Activated T-helper 2 cell treated with anti-CD3 and anti-CD28 coated beads, Interferon-gamma antibody, Interleukin-2, Interleukin-4, amounts not matched to agents 10 μg/mL and 5 μg/mL and 100 μg/mL, durations not matched to agents 14 hours and 24 hours and 36 hours (primary cell): ENCODE results near the gene LPP. TPM values are rescaled to one million over a fixed set of nuclear protein-coding genes. Genes with fewer than 3 reads are reported as not detected.

Source experiments
- DNase-seq: peaks from one replicate; pipeline ENCODE4 v3.0.0; 2021; ENCODE audit warnings: low spot score
- H3K27ac Mint-ChIP-seq: one replicate; pipeline ENCODE4 v1.8.0; 2021; ENCODE audit warnings: mixed read lengths
- H3K27me3 Mint-ChIP-seq: one replicate; pipeline ENCODE4 v1.8.0; 2021; ENCODE audit warnings: low read depth, mixed read lengths
- H3K36me3 Mint-ChIP-seq: one replicate; pipeline ENCODE4 v1.8.0; 2021; ENCODE audit warnings: low read depth, mixed read lengths
- H3K4me1 Mint-ChIP-seq: one replicate; pipeline ENCODE4 v1.8.0; 2021; ENCODE audit warnings: low read depth, mixed read lengths
- H3K4me3 Mint-ChIP-seq: one replicate; pipeline ENCODE4 v1.8.0; 2021; ENCODE audit warnings: low read depth, mild to moderate bottlenecking, moderate library complexity, mixed read lengths
- H3K9me3 Mint-ChIP-seq: one replicate; pipeline ENCODE4 v1.8.0; 2021; ENCODE audit warnings: mixed read lengths
- intact Hi-C: fragments of 100-400 bp; cut with micrococcal nuclease; formaldehyde crosslinking; loops from one replicate; pipeline ENCODE4 v1.15.1; 2023
- total RNA-seq: library from RNA; stranded (reverse); gene quantifications from 2 replicates; pipeline ENCODE4 v1.2.3, GENCODE V29; 2022

LPP gene
- total RNA-seq, 1 donor from 2014 or later = 54.5 TPM

- H3K9me3 Mint-ChIP-seq = no peaks in the 10 kb centered on the region
- H3K27ac Mint-ChIP-seq = no peak overlapping the region
- intact Hi-C loops = loop anchor here (10.0 kb wide), 3 partner anchors 318 to 982 kb away; partner anchors contain the start of gene BCL6
- peaks cover 42% of the 10 kb centered on the region for H3K4me1 Mint-ChIP-seq
- peaks cover 5% of the 10 kb centered on the region for H3K36me3 Mint-ChIP-seq
- no peak overlapping the region for H3K4me3 Mint-ChIP-seq
- DNase-seq = no peak
- peaks cover 3% of the 10 kb centered on the region for H3K27me3 Mint-ChIP-seq
Measured at GRCh38 chr3:188727052-188727451, 573.1 kb downstream of the LPP start.

DNA sequence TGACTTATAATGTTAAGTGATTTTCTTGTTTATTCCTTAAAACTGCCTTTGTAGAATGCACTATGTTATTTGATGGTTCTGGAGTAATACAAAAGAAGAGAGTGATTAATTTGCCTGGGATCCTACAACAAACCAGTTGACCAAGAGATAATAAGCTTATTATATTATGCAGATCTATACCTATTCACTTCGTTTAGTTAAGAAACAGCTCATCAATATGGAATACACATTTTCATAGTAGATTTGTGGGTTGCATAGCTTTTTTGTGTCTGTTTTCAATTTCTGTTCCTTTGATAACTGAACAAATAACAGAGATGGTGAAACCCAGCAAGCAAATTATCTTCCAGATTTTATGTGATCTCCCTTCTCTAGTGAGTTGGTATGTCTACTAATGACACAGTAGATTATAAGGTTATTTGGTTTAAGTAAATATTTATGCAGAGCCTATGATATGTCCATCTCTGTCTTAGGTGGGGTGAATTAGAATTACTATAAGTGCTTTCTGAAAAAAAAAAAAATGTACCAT, 574.5 kb downstream of the LPP start:
- H3K9me3 Mint-ChIP-seq = no peaks in the 10 kb centered on the region
- no peak overlapping the region for H3K4me3 Mint-ChIP-seq
- DNase-seq = no peak
- no peak overlapping the region for H3K27ac Mint-ChIP-seq
- H3K4me1 Mint-ChIP-seq = peaks cover 28% of the 10 kb centered on the region
- peaks cover 5% of the 10 kb centered on the region for H3K36me3 Mint-ChIP-seq
- intact Hi-C loops = loop anchor here (10.0 kb wide), 3 partner anchors 316 to 984 kb away; partner anchors contain the start of gene BCL6
- H3K27me3 Mint-ChIP-seq = peaks cover 3% of the 10 kb centered on the region

GRCh38 chr3:188729422-188729821, 575.5 kb downstream of the LPP start:
- peaks cover 5% of the 10 kb centered on the region for H3K36me3 Mint-ChIP-seq
- peaks cover 27% of the 10 kb centered on the region for H3K4me1 Mint-ChIP-seq
- intact Hi-C loops = loop anchor here (10.0 kb wide), 3 partner anchors 315 to 985 kb away; partner anchors contain the start of gene BCL6
- H3K27me3 Mint-ChIP-seq = peaks cover 3% of the 10 kb centered on the region
- no peak overlapping the region for H3K4me3 Mint-ChIP-seq
- DNase-seq = no peak
- H3K27ac Mint-ChIP-seq = no peak overlapping the region
- no peaks in the 10 kb centered on the region for H3K9me3 Mint-ChIP-seq

- Mint-ChIP-seq H3K9me3 (no peaks in the 10 kb centered on the region), H3K27me3 (peaks cover 6% of the 10 kb centered on the region), H3K27ac (no peak overlapping the region), H3K4me3 (no peak overlapping the region), H3K36me3 (no peaks in the 10 kb centered on the region), H3K4me1 (peaks cover 3% of the 10 kb centered on the region)
- no peak for DNase-seq
- intact Hi-C loops = no loop called here
Measured at GRCh38 chr3:188734395-188734794, 580.4 kb downstream of the LPP start.

DNA sequence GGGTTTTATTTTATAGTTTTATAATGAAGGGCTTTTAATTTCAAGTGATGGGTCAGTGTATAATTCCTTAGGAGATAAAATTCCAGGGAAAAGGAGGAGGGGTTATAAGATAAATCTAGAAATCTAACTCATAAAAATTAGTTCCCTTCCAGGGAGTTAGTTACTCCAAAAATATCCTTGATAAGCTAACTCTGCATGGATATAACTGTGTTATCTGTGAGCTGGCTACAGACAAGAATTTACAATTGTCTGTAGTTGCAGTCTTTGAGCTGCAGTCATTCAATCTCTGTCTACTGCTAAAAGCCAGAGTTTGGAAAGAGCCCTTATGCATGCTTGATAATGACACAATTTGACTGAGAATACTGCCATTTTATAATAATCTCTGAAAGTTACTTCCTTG, 585.6 kb downstream of the LPP start:
- Mint-ChIP-seq H3K27me3 (peaks cover 11% of the 10 kb centered on the region), H3K36me3 (no peaks in the 10 kb centered on the region), H3K27ac (no peak overlapping the region), H3K4me3 (no peak overlapping the region), H3K4me1 (no peaks in the 10 kb centered on the region), H3K9me3 (no peaks in the 10 kb centered on the region)
- intact Hi-C loops = no loop called here
- no peak for DNase-seq

DNA sequence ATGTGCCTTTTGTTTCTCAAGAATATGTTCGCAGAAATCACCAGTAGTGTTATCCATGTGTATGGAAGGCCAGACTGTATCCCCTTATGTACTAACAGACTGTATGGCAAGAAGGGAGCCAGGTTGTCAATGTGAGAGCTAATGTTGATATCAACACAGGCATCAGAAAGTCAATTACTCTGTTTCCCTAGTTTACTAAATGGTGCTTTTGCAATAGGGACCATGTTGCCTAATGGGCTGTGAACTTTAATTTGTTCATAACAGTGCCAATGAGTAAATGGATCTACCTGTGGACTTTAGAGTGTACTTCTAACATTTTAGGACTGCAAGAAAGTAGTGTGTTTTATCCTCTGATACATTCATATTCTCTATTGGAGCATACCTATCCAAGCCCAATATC, 586.1 kb downstream of the LPP start:
- intact Hi-C loops = no loop called here

GRCh38 chr3:188742755-188743550, 589.0 kb downstream of the LPP start:
- H3K4me3 Mint-ChIP-seq = no peak overlapping the region
- DNase-seq = no peak
- H3K27ac Mint-ChIP-seq = no peak overlapping the region
- peaks cover 14% of the 10 kb centered on the region for H3K27me3 Mint-ChIP-seq
- H3K4me1 Mint-ChIP-seq = no peaks in the 10 kb centered on the region
- H3K9me3 Mint-ChIP-seq = no peaks in the 10 kb centered on the region
- no peaks in the 10 kb centered on the region for H3K36me3 Mint-ChIP-seq
- intact Hi-C loops = no loop called here

More for the DNA sequence above, 586.1 kb downstream of the LPP start:
- peaks cover 16% of the 10 kb centered on the region for H3K27me3 Mint-ChIP-seq
- no peaks in the 10 kb centered on the region for H3K9me3 Mint-ChIP-seq
- no peak overlapping the region for H3K27ac Mint-ChIP-seq
- H3K36me3 Mint-ChIP-seq = no peaks in the 10 kb centered on the region
- DNase-seq = no peak
- H3K4me3 Mint-ChIP-seq = no peak overlapping the region
- no peaks in the 10 kb centered on the region for H3K4me1 Mint-ChIP-seq

DNA sequence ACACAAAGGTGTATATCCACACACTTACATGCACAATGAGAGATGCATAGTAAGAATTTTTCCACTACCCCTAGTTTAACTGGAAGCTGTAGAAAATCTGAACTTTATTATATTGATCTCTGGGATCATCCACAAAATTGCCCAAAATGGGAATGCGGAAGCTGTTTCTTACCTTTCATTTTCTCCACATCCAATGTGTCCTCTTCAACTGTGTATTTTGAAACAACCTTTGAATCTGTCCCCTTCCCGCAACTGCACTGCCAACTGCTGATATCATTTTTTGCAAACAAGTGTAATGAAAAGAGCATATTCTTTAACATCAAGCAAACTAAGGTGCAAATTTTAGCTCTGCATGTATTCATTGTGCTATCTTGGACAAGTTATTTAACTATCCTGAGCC, 590.2 kb downstream of the LPP start:
- intact Hi-C loops = no loop called here
- Mint-ChIP-seq H3K4me1 (no peaks in the 10 kb centered on the region), H3K36me3 (no peaks in the 10 kb centered on the region), H3K27me3 (peaks cover 11% of the 10 kb centered on the region), H3K4me3 (no peak overlapping the region), H3K9me3 (no peaks in the 10 kb centered on the region), H3K27ac (no peak overlapping the region)
- no peak for DNase-seq

DNA sequence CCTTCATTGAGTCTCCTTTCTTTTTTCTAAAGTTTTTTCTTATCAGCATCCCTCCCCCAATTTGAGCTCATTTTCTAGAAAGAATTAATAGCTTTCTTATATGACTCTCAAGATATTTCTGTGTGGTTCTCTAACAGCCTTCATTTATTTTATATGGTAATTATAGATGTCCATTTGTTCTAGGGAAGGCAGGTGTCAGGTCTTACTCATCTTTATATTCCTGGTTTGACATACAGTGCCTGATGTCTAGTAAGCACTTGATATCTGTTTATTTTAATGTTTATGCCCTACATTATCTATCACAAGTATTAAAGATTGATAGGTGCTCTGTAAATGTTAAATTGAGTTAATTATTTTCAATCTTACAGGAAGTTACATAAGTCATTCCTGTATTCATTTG, 591.1 kb downstream of the LPP start:
- no peak for DNase-seq
- H3K27ac Mint-ChIP-seq = no peak overlapping the region
- H3K27me3 Mint-ChIP-seq = peaks cover 8% of the 10 kb centered on the region

DNA sequence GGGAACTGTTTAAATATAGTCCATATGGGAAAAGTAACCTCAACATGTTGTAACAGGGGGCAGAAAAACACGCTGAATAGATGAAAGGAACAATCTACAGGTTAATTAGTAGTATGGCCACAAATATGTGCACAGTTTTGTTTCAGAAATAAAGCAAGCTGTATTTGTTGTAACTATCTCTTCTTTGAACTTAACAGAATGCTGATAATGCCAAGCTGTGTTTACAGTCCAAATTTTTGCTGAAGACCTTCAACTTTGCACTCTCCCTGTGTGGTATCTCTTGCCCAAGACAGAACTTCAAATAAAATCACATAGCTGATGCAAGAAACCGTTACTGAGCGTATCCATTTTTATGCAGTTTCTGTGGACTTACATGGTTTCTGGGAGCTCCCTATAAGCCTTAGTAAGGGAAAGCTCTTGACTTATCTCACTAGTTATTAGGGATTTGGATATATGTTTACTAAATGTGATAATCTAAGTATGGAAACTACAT, 592.4 kb downstream of the LPP start:
- H3K36me3 Mint-ChIP-seq = no peaks in the 10 kb centered on the region
- no peaks in the 10 kb centered on the region for H3K9me3 Mint-ChIP-seq
- H3K27ac Mint-ChIP-seq = no peak overlapping the region
- intact Hi-C loops = no loop called here
- H3K27me3 Mint-ChIP-seq = peaks cover 8% of the 10 kb centered on the region
- DNase-seq = no peak
- H3K4me3 Mint-ChIP-seq = no peak overlapping the region
- peaks cover 6% of the 10 kb centered on the region for H3K4me1 Mint-ChIP-seq

More for the DNA sequence above, 591.1 kb downstream of the LPP start:
- Mint-ChIP-seq H3K4me1 (no peaks in the 10 kb centered on the region), H3K36me3 (no peaks in the 10 kb centered on the region), H3K9me3 (no peaks in the 10 kb centered on the region), H3K4me3 (no peak overlapping the region)
- intact Hi-C loops = no loop called here

GRCh38 chr3:188747489-188747888, 593.5 kb downstream of the LPP start:
- Mint-ChIP-seq H3K4me3 (no peak overlapping the region), H3K27me3 (peaks cover 8% of the 10 kb centered on the region), H3K4me1 (peaks cover 6% of the 10 kb centered on the region), H3K27ac (no peak overlapping the region), H3K36me3 (no peaks in the 10 kb centered on the region), H3K9me3 (no peaks in the 10 kb centered on the region)
- intact Hi-C loops = no loop called here
- DNase-seq = no peak

DNA sequence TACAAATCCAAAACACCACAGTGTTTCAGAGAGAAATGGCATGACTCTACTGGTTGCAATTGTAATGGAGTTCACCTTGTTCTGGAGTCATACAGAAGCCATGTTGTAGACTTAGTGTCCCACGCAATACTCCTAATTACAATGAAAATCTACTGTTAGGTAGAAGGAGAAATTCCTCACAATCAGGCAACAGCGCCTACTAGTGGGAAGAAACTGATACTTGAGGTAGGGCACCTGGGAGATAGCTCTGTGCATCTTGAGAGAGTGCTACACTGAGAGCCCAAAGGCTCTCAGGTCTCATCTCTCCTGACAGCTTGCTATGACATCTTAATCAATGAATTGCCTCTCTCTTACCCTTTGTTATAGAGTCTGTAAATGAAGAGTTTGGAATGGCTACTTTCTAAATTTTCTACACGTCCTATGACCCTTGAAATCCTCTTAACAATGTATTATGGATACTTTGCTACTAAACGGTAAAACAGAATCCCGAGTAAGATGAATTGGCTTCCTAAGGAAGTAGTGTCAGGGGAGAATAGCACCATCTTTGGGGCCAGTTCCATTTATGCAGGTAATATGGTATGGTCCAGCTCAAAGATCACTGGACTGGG, 595.2 kb downstream of the LPP start:
- Mint-ChIP-seq H3K36me3 (no peaks in the 10 kb centered on the region), H3K9me3 (no peaks in the 10 kb centered on the region), H3K27ac (no peak overlapping the region), H3K4me1 (peaks cover 19% of the 10 kb centered on the region), H3K4me3 (no peak overlapping the region), H3K27me3 (peaks cover 11% of the 10 kb centered on the region)
- peak; percentile 22 for DNase-seq
- intact Hi-C loops = no loop called here

DNA sequence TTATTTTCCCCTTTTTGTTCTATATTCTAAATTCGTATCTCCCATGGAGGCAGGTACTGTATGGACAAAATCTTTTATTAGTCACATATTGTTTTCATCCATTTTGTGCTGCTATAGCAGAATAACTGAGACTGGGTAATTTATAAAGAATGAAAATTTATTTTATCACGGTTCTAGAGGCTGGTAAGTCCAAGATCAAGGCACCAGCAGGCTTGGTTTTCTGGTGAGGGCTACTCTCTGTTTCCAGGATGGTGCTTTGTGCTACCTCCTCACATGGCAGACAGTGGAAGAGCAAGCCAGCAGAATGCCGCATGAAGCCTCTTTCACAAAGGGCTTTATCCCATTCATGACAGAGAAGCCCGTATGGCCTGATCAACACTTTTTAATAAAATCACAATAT, 595.9 kb downstream of the LPP start:
- no peak for DNase-seq
- H3K4me1 Mint-ChIP-seq = peaks cover 19% of the 10 kb centered on the region
- H3K36me3 Mint-ChIP-seq = no peaks in the 10 kb centered on the region
- no peaks in the 10 kb centered on the region for H3K9me3 Mint-ChIP-seq
- intact Hi-C loops = loop anchor here (2.0 to 5.0 kb wide), 3 partner anchors 68 to 1009 kb away; no protein-coding TSS in a partner anchor
- no peak overlapping the region for H3K4me3 Mint-ChIP-seq
- H3K27me3 Mint-ChIP-seq = peaks cover 4% of the 10 kb centered on the region
- no peak overlapping the region for H3K27ac Mint-ChIP-seq
